Adrenal gland (tissue), 5 donors: ENCODE data around the gene TSFM.

Source experiments
- POLR2A ChIP-seq, 2 donors: fragments of 450-650 bp; IDR thresholded peaks; one replicate each; pipeline ENCODE4 v1.6.1; 2017; ENCODE audit warnings: antibody characterized with exemption in 2 of 2, mild to moderate bottlenecking in 2 of 2, moderate library complexity in 1 of 2
- TF ChIP-seq, protein P1 (sequence below), 6 experiments: fragments of 450-650 bp in 4 of 6; fragments of 200-600 bp in 2 of 6; sonication (generic) in 1 of 6; IDR thresholded peaks; 1 replicate in 5 of 6; 2 replicates in 1 of 6; pipeline versions ENCODE4 v1.5.1 to v1.8.0; 2016 to 2021; ENCODE audit warnings: antibody characterized with exemption in 6 of 6, mild to moderate bottlenecking in 2 of 6, moderate library complexity in 1 of 6
- donor health status: DM: no; HTN: no; CAD: no.

- no peak for TF ChIP-seq POLR2A (IDR thresholded peaks at IDR 0.05)
- TF ChIP-seq, protein P1, sequence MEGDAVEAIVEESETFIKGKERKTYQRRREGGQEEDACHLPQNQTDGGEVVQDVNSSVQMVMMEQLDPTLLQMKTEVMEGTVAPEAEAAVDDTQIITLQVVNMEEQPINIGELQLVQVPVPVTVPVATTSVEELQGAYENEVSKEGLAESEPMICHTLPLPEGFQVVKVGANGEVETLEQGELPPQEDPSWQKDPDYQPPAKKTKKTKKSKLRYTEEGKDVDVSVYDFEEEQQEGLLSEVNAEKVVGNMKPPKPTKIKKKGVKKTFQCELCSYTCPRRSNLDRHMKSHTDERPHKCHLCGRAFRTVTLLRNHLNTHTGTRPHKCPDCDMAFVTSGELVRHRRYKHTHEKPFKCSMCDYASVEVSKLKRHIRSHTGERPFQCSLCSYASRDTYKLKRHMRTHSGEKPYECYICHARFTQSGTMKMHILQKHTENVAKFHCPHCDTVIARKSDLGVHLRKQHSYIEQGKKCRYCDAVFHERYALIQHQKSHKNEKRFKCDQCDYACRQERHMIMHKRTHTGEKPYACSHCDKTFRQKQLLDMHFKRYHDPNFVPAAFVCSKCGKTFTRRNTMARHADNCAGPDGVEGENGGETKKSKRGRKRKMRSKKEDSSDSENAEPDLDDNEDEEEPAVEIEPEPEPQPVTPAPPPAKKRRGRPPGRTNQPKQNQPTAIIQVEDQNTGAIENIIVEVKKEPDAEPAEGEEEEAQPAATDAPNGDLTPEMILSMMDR (IDR thresholded peaks at IDR 0.05): no peak
These were observed 43.8 kb downstream of the TSFM start for GRCh38 chr12:57826400-57826799.
